ENCODE measurements around the gene PSMD1.

Gene PSMD1

DNA sequence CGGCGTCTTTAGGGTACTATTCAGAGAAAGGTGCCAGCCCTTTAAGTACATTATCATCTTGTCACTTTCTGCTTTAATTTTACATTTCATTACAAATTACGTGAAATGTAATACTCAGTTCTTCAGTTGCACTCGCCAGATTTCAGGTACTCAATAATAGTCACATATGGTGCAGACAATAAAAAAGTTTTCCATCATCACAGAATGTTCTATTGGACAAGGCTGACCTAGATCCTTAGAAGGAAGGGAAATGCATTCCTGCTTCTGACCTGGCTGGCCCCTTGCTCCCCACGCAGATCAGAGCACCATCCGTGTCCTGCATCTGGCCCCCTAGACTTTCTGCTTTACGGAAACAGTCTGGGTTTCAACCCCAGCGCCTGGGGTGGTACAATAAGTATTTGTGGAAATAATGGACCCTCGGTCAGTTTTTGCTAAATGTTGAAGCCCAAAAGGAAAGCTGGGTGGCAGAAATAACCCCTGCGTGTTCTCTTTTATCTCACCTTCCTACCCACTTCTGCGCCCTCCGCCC lies 20.0 kb upstream of the PSMD1 start:
- DNase-seq: no peak

DNA sequence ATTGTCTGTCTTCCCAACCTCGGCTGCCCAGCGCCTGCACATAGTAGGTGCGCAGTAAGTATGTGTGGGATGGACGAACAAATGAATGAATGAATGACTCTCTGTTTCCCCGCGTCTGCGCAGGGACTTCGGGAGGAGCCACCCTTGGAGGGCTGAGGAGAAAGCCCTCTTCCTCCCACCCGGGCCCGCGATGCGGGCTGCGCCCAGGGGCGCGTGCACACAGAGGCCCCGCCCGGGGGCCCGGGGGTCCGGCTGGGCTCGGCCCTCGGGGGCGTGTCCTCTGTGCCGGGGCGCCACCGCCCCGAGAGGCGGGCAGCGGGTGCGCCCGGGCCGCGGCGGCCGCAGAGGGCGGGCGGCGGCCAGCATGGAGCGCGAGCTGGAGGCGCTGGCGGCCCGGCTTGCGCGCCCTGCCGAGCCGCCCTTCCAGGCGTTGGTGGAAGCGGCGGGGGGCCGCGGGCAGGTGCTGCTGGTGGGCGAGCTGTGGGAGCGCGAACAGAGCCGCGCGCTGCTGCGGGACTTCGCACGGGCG lies 19.4 kb upstream of the PSMD1 start, which contains the start of gene C2orf72:
C2orf72 (plus strand) TSS at position 322 of the 529 bp plus-strand sequence; CDS start at position 365, 43 bp downstream.
- DNase-seq: no peak

DNA sequence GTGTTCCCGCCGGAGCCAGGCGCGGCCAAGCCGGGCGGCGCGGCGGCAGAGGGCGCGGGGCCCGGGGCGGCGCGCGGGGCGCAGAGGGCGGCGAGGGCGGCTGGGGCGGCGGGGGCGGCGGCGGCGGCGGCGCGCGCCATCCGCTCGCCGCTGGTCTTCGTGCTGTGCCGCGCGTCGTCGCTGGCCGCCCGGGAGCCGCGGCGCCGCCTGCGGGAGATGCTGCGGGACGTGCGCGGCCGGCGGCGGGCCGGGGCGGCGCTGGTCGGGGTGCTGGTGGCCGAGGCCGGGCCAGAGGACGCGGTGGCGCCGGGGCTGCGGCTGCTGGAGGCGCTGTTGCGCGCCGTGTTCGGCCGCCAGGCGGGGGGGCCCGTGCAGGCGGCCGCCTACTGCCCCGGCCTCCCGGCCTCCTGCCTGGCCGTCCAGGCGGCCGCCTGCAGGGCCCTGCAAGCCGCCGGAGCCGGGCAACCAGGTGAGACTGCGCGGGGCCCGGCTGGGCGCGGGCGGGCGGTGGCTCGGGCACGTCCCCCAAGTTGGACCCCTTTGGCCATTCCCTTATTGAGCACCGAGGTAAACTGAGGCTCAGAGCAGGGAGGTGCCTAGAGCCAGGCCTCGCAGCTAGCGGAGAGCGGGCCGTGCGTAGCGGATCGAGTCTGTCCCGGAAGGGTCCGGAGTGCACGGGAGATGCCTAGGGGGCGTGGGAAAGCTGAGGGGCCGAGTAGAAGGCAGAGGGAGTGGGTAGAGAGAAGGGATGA lies 18.8 kb upstream of the PSMD1 start:
- no peak for DNase-seq

DNA sequence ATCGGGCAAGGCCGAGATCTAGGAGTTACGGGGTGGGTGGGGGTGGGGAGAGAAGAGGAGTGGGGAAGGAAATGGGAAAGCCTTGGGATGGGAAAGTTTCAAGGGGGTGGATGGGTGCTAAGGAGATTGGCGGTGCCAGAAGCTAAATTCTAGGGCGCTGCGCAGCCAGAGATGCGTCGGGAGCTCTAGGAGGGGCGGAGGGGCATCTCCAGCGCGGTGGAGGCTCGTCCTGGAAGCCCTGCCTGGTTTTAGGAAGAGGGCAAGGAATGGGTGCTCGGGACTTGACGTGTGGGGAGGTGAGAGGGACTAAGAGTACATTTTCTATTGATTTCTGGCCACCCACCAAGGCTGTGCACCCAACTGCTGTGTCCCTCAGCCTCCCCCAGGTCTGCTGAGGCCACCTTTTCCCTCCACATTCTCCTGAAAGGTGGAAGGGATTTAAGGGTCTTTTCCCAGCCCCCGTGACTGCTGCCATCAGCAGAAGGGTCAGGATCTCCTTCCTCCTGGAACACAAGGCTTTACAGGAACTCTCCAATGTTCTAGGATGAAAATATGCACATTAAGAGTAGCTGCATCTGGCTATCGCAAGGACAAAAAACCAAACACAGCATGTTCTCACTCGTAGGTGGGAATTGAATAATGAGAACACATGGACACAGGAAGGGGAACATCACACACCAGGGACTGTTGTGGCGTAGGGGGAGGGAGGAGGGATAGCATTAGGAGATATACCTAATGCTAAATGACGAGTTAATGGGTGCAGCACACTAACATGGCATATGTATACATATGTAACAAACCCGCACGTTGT lies 18.0 kb upstream of the PSMD1 start:
- DNase-seq: no peak

DNA sequence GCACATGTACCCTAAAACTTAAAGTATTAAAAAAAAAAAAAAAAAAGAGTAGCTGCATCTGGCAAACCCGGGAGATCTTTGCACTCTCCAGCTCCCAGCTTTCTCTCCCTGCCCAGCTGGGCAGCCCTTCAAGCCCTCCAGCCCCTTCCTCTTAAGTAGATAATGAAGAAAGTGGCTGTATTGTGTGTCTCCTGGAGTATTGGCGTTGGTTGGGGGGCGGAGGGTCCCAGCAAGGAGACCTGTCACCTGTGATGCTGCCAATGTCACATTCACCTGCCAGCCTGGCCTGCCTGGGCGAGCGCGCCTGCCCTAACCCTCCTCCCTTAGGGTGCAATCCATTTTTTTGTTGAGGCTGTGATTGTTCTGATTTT lies 17.4 kb upstream of the PSMD1 start:
- DNase-seq: no peak

DNA sequence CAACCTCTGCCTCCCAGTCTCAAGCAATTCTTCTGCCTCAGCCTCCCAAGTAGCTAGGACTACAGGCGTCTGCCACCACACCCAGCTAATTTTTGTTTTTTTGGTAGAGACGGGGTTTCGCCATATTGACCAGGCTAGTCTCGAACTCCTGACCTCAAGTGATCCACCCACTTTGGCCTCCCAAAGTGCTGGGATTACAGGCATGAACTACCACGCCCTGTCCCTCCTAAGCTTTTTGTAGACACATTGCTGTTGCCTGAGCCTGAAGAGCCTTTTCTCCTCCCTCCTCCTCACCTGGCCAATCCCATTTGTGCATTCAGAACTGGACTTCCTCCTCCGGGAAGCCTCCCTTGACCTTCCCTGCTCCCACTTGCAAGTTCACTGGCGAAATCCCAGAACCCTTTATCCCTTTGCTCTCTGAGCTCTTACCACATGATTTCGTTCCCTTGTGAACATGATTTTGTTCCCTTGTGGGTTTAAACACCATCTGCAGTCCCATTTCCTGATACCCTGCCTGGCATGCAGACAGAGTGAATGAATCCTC lies 16.8 kb upstream of the PSMD1 start:
- no peak for DNase-seq

DNA sequence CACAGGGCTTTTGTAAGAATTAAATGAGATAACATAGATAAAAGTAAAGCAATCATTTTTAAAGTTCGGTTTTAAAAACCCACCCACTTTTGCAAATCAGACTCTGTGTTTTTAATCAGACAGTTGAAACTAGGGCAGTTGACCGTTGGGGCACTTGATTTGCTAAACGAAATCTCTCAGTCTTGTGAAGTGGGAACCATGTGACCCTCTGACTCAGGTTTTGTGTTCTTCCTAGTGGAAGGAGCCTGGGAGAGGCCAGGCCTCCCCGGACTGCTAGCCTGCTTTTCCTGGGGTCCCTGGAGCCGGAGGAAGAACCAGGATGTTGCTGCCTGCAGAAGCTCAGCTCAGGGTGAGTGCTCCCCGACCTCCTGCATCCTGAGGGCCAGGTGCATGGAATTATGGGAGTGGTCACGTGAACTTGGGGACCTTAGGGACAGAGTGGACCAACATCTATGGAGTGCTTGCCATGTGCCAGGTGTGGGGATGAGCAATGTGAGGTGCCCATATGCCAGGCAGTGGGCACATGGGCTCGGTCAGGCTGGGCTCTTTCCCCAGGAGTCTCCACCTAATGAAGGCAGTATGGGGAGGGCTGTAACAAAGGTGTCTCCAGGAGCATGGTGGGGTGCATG lies 15.5 kb upstream of the PSMD1 start:
- no peak for DNase-seq

DNA sequence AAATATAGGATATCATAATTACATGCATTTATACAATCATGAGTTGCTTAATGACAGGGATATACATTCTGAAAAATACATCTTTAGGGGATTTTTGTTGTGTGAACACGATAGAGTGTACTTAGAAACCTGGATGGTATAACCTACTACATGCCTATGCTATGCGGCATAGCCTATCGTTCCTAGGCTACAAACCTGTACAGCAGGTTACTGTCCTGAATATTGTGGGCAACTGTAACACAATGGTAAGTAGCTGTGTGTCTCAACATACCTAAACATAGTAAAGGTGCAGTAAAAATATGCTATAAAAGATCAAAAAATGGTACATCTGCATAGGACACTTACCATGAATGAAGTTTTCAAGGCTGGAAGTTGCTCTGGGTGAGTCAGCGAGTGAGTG lies 12.9 kb upstream of the PSMD1 start:
- DNase-seq: no peak

DNA sequence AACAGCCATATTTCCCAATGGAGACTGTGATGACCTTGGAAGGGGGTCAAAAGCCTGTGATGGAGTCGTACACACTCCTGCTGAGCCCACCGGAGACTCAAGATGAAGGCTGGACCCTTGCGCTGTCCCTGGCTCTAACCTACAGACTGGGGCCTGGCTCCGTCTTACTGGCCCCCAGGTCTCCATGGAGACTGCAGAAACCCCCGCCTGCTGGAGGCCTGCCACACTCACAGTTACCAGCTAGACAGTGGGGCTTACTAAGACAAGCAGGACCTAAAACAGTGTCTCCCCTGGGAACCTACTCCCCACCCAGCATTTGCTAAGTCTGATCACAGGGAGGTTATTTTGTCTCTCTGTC lies 9.8 kb upstream of the PSMD1 start:
- DNase-seq: no peak

DNA sequence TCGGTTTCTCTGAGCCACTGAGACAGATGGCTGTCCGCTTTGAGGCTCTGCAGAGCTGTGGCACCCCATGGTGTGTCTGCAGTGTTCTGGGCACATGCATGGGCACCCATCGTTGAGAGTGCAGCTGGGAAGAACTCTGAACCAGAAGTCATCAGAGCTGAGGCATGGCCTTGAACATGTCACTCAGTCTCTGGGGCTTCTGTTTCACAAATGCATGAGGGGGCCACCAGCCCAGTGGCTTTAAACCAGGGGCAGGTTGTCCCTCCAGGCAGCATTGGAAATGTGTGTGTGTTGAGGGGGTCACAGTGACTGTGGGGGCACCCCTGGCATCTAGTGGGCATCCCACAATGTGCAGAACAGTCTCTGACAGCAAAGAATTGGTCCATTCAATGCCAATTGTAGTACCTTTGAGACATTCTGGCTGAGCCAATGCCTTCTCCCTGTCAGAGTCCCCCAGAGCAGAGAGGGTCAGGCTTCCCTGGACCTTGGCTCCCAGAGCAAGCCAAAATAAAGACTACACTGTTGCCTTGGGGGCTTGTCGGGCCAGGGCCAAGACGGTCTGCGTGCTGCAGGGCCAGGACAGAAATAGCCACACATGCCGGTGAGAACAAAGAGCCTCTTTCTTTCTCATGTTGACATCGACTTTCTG lies 9.3 kb upstream of the PSMD1 start:
- DNase-seq: no peak

DNA sequence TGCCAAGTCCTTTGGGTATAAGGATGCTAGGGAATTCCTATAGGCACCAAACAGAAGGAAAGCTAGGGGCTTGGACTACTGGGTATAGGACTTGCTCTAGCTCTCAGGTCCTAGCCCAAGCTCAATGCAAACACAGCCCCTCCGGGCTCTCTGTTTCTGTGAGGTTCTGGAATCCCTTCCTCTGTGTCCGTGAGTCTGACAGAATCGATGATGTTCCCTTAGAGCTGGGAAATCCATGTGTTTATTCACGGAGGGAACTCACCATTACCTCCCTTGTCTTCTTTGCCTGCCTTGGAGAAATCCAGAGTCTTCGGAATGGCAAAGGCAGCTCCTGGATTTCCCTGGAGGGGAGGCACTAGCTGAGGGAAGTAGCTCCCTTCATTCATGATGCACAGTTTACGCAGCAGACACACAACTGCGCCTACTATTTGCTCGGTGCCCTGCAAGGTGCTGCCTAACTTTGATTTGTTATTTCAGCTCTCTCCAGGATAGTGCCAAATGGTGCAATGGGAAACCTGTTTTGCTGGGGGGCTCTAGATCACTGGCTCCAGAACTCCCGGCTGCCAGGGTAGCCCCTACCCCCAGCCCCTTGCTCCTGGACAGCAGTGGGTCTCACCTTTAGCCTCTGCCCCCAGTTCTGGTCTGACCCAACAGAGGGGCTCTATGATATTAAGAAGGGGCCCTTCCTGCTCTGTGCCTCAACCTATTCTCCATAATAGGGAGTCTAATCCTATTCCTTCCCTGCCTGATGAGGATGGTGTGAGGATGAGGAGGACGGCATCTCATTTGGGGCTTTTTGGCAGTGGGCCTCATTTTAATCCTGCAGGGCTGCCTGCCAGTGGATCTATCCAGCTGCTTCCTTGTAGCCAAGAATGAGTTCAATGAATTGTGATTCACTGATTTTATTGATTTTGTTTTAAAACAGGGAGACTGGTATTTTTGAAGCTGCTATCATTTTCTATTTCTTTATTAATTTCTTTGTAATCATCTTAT lies 8.4 kb upstream of the PSMD1 start:
- DNase-seq: no peak

DNA sequence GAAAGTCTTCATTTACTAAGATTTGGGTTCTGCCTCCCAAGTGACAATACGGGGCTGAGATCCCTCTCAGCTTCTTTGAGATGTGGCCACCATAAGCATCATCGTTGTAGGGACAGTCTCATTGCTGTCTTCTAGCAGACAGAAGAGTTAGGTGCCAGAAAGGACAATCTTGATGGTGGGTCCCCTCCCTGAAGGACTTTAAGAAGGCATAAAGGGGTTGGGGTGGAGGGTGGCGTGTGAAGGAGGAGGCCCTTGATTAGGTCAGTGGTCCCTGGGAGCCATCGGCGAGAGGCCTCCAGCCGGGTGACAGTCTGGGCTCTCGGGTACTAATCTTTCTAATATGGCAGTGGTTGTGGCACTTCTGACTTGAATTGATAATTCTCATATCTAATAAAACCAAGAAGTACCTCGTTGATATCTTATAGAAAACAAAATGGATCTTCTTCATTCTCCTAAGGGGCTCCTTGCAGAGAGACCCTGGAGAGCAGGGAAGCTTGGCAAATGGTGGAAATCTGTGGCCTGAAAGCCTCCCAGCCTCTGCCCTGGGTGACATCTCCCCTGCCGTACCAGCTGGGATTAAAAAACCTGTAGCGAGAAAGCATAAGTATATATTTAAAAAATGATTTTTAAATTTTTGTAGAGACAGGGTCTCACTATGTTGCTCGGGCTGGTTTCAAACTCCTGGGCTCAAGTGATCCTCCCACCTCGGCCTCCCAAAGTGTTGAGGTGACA lies 7.2 kb upstream of the PSMD1 start:
- no peak for DNase-seq

DNA sequence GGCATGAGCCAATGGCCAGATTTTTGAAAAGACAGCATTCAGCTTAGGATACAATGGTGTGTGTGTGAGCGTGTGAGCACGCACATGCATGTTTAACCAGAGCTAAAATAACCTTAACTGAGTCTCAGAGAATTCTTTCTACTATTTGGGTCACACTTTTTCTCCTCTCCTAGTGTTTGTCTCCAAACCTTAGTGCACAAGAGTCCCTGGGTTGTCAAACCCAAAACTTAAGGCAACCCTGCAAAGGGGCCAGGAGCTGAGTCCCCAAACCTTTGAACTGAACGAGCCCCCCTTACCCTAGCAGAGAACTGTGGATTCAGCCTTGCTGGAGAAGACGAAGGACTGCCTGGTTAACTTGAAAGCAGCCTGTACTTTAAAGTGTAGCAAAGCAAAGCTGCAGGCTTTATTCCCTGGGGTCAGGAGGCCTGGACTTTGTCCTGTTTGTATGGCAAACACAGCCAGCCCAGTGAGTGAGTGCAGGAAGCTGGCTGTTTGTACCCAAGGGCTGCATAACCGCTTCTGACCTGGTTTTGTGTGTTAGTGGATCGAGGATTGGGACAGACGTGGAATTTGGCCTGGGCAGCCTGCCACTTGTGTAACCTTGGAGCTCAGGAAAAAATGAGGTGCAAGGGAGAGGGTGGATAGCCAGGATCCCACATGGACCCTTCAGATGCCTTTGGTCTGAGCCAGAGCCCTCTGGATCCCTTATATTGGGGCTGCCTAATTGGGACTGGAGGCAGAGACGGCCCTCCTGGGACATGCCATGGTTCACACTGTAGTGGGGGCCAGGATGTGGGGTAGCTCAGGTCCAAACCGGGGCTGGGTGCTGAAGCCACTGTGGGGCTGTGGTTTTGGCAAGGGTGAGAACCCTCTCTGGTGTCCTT lies 6.4 kb upstream of the PSMD1 start:
- DNase-seq: no peak

DNA sequence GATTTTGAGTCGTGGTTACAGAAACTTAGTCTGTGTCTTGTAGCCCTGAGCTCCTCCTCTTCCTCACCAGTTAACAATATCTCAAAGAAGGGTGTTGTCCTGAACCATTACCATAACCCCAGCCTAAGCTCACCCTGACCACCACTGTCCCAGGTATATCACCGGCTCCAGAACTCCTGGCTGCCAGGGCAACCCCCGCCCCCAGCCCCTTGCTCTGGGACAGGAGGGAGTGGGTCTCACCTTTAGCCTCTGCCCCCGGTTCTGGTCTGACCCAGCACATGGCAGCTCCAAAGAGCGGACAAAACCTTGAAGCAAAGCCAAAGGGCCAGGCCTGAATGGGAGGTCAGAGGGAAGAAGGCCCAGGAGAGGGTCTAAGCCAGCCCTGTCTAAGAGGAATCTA lies 5.6 kb upstream of the PSMD1 start:
- no peak for DNase-seq

DNA sequence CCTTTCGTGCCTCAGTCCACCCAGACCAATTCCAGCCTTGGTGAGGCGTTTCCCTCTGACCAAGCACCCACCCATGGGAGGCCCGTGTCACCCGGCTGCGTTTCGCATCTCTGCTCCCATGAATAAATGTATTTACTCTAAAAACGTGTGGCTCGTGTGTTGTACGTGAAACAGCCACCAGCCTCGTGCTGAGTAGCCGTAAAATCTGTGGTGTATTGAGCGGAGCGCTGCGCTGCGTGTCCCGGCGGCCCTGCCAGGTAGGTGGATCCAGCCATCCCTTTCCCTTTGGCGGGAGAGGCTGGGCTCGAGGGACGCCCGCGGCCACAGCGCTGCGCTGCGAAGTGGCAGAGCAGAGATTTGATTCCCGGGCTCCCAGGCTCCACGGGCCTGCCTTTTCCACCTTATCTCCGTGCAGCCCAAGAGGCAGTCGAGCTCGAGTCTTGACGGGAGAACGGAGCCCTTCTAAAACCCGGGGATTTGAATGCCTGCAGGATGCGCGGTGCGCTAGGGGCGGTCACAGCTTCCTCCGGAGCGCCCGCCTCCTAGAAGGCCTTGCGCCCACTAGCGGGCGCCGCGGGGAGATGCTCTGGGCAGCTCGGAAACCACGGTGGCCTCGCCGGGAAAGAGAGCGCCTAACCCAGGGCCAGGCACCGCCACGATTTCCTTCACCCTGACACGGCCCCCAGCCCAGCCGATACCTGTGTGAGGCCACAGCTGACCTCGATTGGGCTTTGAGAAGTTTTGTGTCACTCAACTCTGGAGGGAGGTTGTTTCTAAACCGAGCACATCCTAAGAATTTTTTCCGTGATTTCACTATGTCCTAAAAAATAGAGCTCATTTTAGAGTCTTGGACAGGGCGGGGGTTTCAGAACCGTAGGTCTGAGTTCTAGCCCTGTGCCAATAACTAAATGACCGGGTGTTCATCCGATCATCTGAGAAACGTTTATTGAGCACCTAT lies 3.9 kb upstream of the PSMD1 start:
- DNase-seq: peak; percentile 84

DNA sequence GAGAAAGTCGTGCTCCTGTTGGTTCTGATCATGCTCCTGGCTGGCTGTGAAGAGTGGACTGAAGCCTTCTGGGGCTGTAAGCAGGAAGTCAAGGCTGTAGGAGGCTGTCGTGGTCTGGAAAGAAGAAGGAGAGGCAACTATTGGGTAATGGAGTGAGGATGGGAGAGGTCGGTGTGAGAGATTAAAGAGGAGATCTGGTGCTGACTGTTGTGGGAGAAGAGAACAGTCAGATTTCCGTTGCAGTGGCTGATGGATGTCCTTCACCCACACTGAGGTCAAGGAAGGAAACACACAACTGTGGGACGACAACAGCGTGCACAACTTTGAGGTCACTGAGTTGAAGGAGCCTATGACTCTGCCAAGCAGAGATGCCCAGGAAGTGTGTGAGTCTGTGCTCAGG lies 2.8 kb upstream of the PSMD1 start:
- DNase-seq: no peak

DNA sequence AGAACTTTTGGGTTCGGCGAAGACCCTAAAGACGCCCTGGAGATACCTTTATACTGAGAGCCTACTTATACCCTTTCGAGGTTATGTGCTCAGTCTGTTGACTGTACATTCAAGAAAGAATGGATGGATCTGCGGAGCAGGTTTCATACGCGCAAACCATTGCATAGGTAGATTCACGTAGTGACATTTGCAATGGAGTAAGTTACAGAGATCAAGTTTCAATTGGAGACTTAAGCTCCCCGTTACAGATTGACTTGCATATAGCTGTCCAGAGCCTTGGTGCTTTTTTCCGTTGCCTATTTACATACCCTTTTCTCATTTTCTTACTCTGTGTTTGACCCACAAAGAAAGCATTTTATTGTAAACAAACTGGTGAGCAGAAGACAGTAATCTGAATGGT lies 923 bp downstream of the PSMD1 start:
- no peak for DNase-seq

Data from activated naive CD4-positive, alpha-beta T cell treated with Interleukin-2 at 50 U/mL for 16 hours (primary cell).